Esophagus squamous epithelium (tissue), 5 donors: ENCODE data around the gene ACTG1. TPM values are rescaled to one million over a fixed set of nuclear protein-coding genes. Genes with fewer than 3 reads are reported as not detected.

Experiments
- DNase-seq: peaks from one replicate; lab custom pipeline; 2025; lab: John Stamatoyannopoulos, UW
- H3K27ac ChIP-seq, 4 donors: fragments of 200-600 bp; sonication (generic); one replicate each; pipeline ENCODE4 v1.5.1; 2016 to 2019; ENCODE audit warnings: mild to moderate bottlenecking in 1 of 4
- H3K27me3 ChIP-seq, 4 donors: fragments of 200-600 bp; sonication (generic); 1 replicate in 3 of 4; 2 replicates in 1 of 4; pipeline versions ENCODE4 v1.5.1 to v1.6.0; 2017 to 2021; ENCODE audit warnings: antibody characterized with exemption in 1 of 4
- H3K36me3 ChIP-seq, 3 donors: fragments of 200-600 bp; sonication (generic); one replicate each; pipeline ENCODE4 v1.5.1; 2016 to 2019
- H3K4me1 ChIP-seq, 3 donors: fragments of 200-600 bp; sonication (generic); one replicate each; pipeline ENCODE4 v1.5.1; 2017 to 2019
- H3K4me3 ChIP-seq, 4 donors: fragments of 200-600 bp; sonication (generic); 1 replicate in 3 of 4; 2 replicates in 1 of 4; pipeline ENCODE4 v1.5.1; 2016 to 2019; ENCODE audit warnings: mild to moderate bottlenecking in 2 of 4, moderate library complexity in 1 of 4
- H3K9me3 ChIP-seq, 3 donors: fragments of 200-600 bp; sonication (generic); one replicate each; pipeline ENCODE4 v1.5.1; 2016 to 2019
- CTCF ChIP-seq, 6 experiments: fragments of 450-650 bp in 4 of 6; fragments of 200-600 bp in 2 of 6; sonication (generic) in 2 of 6; IDR thresholded peaks; one replicate each; pipeline ENCODE4 v1.5.1; 2016 to 2019; ENCODE audit warnings: antibody characterized with exemption in 6 of 6, mild to moderate bottlenecking in 4 of 6, moderate library complexity in 4 of 6
- POLR2A ChIP-seq, 4 donors: fragments of 450-650 bp; IDR thresholded peaks; one replicate each; pipeline ENCODE4 v1.6.1; 2017; ENCODE audit warnings: antibody characterized with exemption in 4 of 4, mild to moderate bottlenecking in 4 of 4, moderate library complexity in 3 of 4
- WGBS, 2 donors: methylation state at CpG; one replicate each; pipeline ENCODE4 v1.1.5; 2018; 5-methylcytosine and 5-hydroxymethylcytosine counted together
- intact Hi-C: fragments of 100-400 bp; cut with DNase I; formaldehyde crosslinking; loops from one replicate; pipeline ENCODE4 v1.15.0; 2022
- total RNA-seq, 4 donors: library from RNA; depleted of rRNA; stranded (reverse); fragments of >200 nt; gene quantifications; one replicate each; pipeline ENCODE4 v1.1.0, GENCODE V29; 2016
- donor health status: DM: yes; HTN: yes; CAD: no.

Gene ACTG1
- total RNA-seq, 4 donors from 2014 or later, result 3,349 to 6,664 (median 4,433) TPM

DNA sequence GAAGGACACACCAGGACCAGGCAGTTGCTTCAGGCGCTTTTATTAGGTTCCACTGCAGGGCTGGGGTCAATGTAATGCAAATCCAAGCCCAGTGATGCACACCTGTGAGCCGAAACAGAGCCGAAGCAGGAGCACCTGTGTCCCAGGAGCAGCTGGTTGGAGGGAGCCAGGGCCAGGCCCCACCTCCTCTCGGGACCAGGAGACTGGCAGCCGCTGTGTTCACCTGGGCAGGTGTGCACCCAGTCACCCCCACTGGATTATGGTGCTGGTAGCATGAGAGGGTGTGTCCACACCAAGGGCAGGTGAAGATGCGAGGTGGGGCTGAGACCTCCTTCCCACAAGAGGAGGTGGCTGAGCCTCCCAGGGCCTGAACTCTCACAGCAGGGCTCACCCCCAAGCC, 44.3 kb upstream of the ACTG1 start:
- no peak for DNase-seq
- H3K27ac ChIP-seq, result no peak overlapping the region

DNA sequence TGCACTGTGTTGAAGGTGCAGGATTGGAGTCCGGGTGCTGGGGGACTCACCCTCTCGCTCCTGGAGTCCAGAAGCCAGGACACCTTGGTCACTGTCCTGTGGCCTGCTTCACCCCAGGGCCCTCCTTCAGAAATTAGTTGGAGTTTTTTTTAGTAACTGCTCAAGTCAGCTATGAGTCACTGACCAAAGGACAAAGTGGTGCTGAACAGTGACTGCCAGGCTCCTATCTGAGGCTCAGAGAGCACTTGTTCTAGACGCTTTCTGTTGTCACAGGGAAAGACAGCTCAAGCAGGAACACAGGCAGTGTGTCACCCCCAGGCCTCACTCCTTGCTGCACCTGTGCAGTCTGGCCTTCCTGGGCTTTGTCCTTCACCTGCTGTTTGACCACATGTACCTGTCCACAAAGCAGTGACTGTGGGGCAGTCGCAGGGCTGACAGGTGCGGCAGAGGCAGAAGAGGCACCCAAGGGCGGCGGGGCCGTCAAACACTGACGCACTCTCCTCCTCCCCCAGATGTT, 43.6 kb upstream of the ACTG1 start:
- 78 to 79% methylated on average over 7 of the region's 9 CpGs for WGBS, 2 donors
- Histone ChIP-seq H3K4me1 (peaks cover 11 to 25% (median 16%) of the 10 kb centered on the region in 3 donors), H3K9me3 (no peaks in the 10 kb centered on the region), H3K36me3 (peaks cover 8 to 52% (median 30%) of the 10 kb centered on the region in 3 donors), H3K27me3 (no peaks in the 10 kb centered on the region), H3K4me3 (no peak overlapping the region), H3K27ac (no peak overlapping the region)
- intact Hi-C loops, result no loop called here
- TF ChIP-seq POLR2A (IDR thresholded peaks at IDR 0.05) (no peak), CTCF (IDR thresholded peaks at IDR 0.05) (no peak)
- DNase-seq, result no peak

More for the DNA sequence above, 44.3 kb upstream of the ACTG1 start:
- intact Hi-C loops, result no loop called here
- no peaks in the 10 kb centered on the region for H3K9me3 ChIP-seq
- H3K27me3 ChIP-seq, result no peaks in the 10 kb centered on the region
- TF ChIP-seq POLR2A (IDR thresholded peaks at IDR 0.05), result no peak
- no peak for TF ChIP-seq CTCF (IDR thresholded peaks at IDR 0.05)
- peaks cover 8 to 19% (median 12%) of the 10 kb centered on the region in 3 donors for H3K4me1 ChIP-seq
- peaks cover 8 to 59% (median 31%) of the 10 kb centered on the region in 3 donors for H3K36me3 ChIP-seq
- no peak overlapping the region for H3K4me3 ChIP-seq
- WGBS, 2 donors, result 80 to 97% methylated on average over 1 to 4 of the region's 6 CpGs

DNA sequence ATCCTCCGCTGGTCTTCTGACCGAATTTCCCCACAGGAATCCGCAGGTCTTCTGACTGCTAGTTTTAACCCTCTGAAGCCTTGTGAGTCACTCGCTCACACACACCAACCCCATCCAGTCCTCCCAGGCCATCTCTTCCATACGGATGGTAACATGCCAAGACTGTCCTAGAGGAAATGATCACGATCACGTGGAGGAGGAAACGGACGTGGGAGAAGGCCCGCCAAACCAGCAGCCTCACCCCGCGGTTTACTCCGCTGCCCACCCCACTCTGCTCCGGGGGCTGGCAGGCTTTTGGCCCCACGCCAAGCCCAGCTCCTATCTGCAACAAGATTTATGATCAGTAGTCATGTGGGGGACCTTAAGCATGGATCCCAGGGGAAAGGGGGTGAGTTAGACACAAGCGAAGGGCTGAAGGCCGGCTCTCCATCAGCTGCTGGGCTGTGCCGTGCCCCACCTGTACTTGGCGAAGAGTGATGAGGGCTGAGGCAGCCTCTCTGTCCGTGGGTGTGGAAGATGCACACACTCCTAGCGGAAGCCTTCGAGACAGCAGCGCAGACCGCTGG, 41.1 kb upstream of the ACTG1 start:
- H3K27me3 ChIP-seq, result no peaks in the 10 kb centered on the region
- no peaks in the 10 kb centered on the region for H3K9me3 ChIP-seq
- H3K4me3 ChIP-seq, result peak overlapping the region; percentile 89 to 100 (median 96)
- peak overlapping the region; percentile 86 to 95 (median 92) for H3K27ac ChIP-seq
- peaks cover 15 to 38% (median 21%) of the 10 kb centered on the region in 3 donors for H3K4me1 ChIP-seq
- peaks cover 3 to 50% (median 16%) of the 10 kb centered on the region in 3 donors for H3K36me3 ChIP-seq
- intact Hi-C loops, result no loop called here
- DNase-seq, result no peak
- 57 to 60% methylated on average over 10 to 11 of the region's 24 CpGs for WGBS, 2 donors
- TF ChIP-seq POLR2A (IDR thresholded peaks at IDR 0.05) (no peak), CTCF (IDR thresholded peaks at IDR 0.05) (no peak)

GRCh38 chr17:81553018-81553615, 40.5 kb upstream of the ACTG1 start:
- intact Hi-C loops, result no loop called here
- WGBS, 2 donors, result 0 to 4% methylated on average over 4 to 13 of the region's 19 CpGs
- no peaks in the 10 kb centered on the region for H3K9me3 ChIP-seq
- peak; percentile 47 for DNase-seq
- peaks cover 0 to 50% (median 10%) of the 10 kb centered on the region in 3 donors for H3K36me3 ChIP-seq
- TF ChIP-seq POLR2A (IDR thresholded peaks at IDR 0.05), result peak in 2 of 4 donors; percentile 15 to 31
- TF ChIP-seq CTCF (IDR thresholded peaks at IDR 0.05), result no peak
- H3K27me3 ChIP-seq, result no peaks in the 10 kb centered on the region
- H3K4me1 ChIP-seq, result peaks cover 15 to 38% (median 21%) of the 10 kb centered on the region in 3 donors
- peak overlapping the region; percentile 89 to 100 (median 96) for H3K4me3 ChIP-seq
- peak overlapping the region; percentile 86 to 95 (median 92) for H3K27ac ChIP-seq
